ENCODE measurements around the gene PABPC3.

The PABPC3 gene

GRCh38 chr13:25064396-25064795, 31.5 kb upstream of the PABPC3 start:
- TF ChIP-seq CTCF (IDR thresholded peaks at IDR 0.05; ENCODE audit: borderline replicate concordance, extremely low read depth, low read length, poor library complexity, severe bottlenecking), result no peak
- TF ChIP-seq EZH2 (IDR thresholded peaks at IDR 0.05; ENCODE audit: borderline replicate concordance, low read depth, low read length, severe bottlenecking), result no peak

GRCh38 chr13:25065974-25066770, 29.8 kb upstream of the PABPC3 start:
- no peak for DNase-seq
- H3K27ac ChIP-seq (ENCODE audit: low read length), result no peak overlapping the region
- H3K9me3 ChIP-seq (ENCODE audit: insufficient read depth, low read length, severe bottlenecking), result no peaks in the 10 kb centered on the region
- H3K4me2 ChIP-seq (ENCODE audit: insufficient read depth, low read length), result no peak overlapping the region
- no peaks in the 10 kb centered on the region for H3K36me3 ChIP-seq (ENCODE audit: insufficient read depth, low read length)
- no peak overlapping the region for H3K4me3 ChIP-seq (ENCODE audit: low read depth in 1 of 2, low read length in 2 of 2)
- H4K20me1 ChIP-seq (ENCODE audit: insufficient read depth, low read length), result no peaks in the 10 kb centered on the region
- TF ChIP-seq EZH2 (IDR thresholded peaks at IDR 0.05; ENCODE audit: borderline replicate concordance, low read depth, low read length, severe bottlenecking) (no peak), CTCF (IDR thresholded peaks at IDR 0.05; ENCODE audit: borderline replicate concordance, extremely low read depth, low read length, poor library complexity, severe bottlenecking) (no peak)
- no peak overlapping the region for H3K9ac ChIP-seq (ENCODE audit: low read depth, low read length)
- H3K27me3 ChIP-seq (ENCODE audit: insufficient read depth, low read length, poor library complexity), result peaks cover 3% of the 10 kb centered on the region
- no peaks in the 10 kb centered on the region for H3K79me2 ChIP-seq (ENCODE audit: insufficient read depth, low read length)
- no peak for ATAC-seq (ENCODE audit: insufficient read depth, low read depth)
- no peaks in the 10 kb centered on the region for H3K4me1 ChIP-seq (ENCODE audit: insufficient read depth, low read length)
- H2AFZ ChIP-seq (ENCODE audit: low read depth, low read length), result no peak overlapping the region

More at GRCh38 chr13:25064396-25064795, 31.5 kb upstream of the PABPC3 start:
- Histone ChIP-seq H4K20me1 (ENCODE audit: insufficient read depth, low read length) (no peaks in the 10 kb centered on the region), H3K4me1 (ENCODE audit: insufficient read depth, low read length) (no peaks in the 10 kb centered on the region), H3K79me2 (ENCODE audit: insufficient read depth, low read length) (no peaks in the 10 kb centered on the region), H2AFZ (ENCODE audit: low read depth, low read length) (no peak overlapping the region), H3K9me3 (ENCODE audit: insufficient read depth, low read length, severe bottlenecking) (no peaks in the 10 kb centered on the region), H3K4me3 (ENCODE audit: low read depth in 1 of 2, low read length in 2 of 2) (no peak overlapping the region), H3K27me3 (ENCODE audit: insufficient read depth, low read length, poor library complexity) (peaks cover 3% of the 10 kb centered on the region), H3K27ac (ENCODE audit: low read length) (no peak overlapping the region), H3K36me3 (ENCODE audit: insufficient read depth, low read length) (no peaks in the 10 kb centered on the region), H3K9ac (ENCODE audit: low read depth, low read length) (no peak overlapping the region), H3K4me2 (ENCODE audit: insufficient read depth, low read length) (no peak overlapping the region)
- no peak for DNase-seq
- ATAC-seq (ENCODE audit: insufficient read depth, low read depth), result no peak

GRCh38 chr13:25067064-25067463, 28.9 kb upstream of the PABPC3 start:
- Histone ChIP-seq H3K27ac (ENCODE audit: low read length) (no peak overlapping the region), H3K36me3 (ENCODE audit: insufficient read depth, low read length) (no peaks in the 10 kb centered on the region), H3K4me3 (ENCODE audit: low read depth in 1 of 2, low read length in 2 of 2) (no peak overlapping the region), H3K27me3 (ENCODE audit: insufficient read depth, low read length, poor library complexity) (peaks cover 3% of the 10 kb centered on the region), H3K9ac (ENCODE audit: low read depth, low read length) (no peak overlapping the region), H3K79me2 (ENCODE audit: insufficient read depth, low read length) (no peaks in the 10 kb centered on the region), H3K4me2 (ENCODE audit: insufficient read depth, low read length) (no peak overlapping the region), H2AFZ (ENCODE audit: low read depth, low read length) (no peak overlapping the region), H3K4me1 (ENCODE audit: insufficient read depth, low read length) (no peaks in the 10 kb centered on the region), H3K9me3 (ENCODE audit: insufficient read depth, low read length, severe bottlenecking) (no peaks in the 10 kb centered on the region), H4K20me1 (ENCODE audit: insufficient read depth, low read length) (no peaks in the 10 kb centered on the region)
- no peak for ATAC-seq (ENCODE audit: insufficient read depth, low read depth)
- TF ChIP-seq EZH2 (IDR thresholded peaks at IDR 0.05; ENCODE audit: borderline replicate concordance, low read depth, low read length, severe bottlenecking) (no peak), CTCF (IDR thresholded peaks at IDR 0.05; ENCODE audit: borderline replicate concordance, extremely low read depth, low read length, poor library complexity, severe bottlenecking) (no peak)
- no peak for DNase-seq
